Erythroblast (primary cell): ENCODE measurements around the gene TMEM213.

Experiments used
- GATA1 ChIP-seq: IDR thresholded peaks from 2 replicates; pipeline ENCODE4 v1.6.1; 2011; ENCODE audit warnings: low read depth, mild to moderate bottlenecking, control low read depth, low read length, moderate library complexity
- POLR2A ChIP-seq: IDR thresholded peaks from 2 replicates; pipeline ENCODE4 v1.6.1; 2011; ENCODE audit warnings: mild to moderate bottlenecking, low read length

- TF ChIP-seq POLR2A (no peak), GATA1 (no peak)
Measured at GRCh38 chr7:138804618-138805017, 6.8 kb downstream of the TMEM213 start.
